Smooth muscle cell (in vitro differentiated cells): ENCODE measurements around the gene CHST8. TPM values are rescaled to one million over a fixed set of nuclear protein-coding genes. Genes with fewer than 3 reads are reported as not detected.

Experiments used
- DNase-seq: peaks from one replicate; lab custom pipeline; 2025; ENCODE audit not compliant: unreplicated experiment; lab: John Stamatoyannopoulos, UW
- H2AFZ ChIP-seq: fragments of 200-600 bp; sonication (generic); 2 replicates; pipeline ENCODE4 v1.6.0; 2016; ENCODE audit warnings: antibody characterized with exemption, low read depth, mild to moderate bottlenecking
- H3F3A ChIP-seq: fragments of 200-600 bp; sonication (generic); 2 replicates; pipeline ENCODE4 v1.6.0; 2017; ENCODE audit warnings: antibody characterized with exemption, low read depth
- H3K27ac ChIP-seq: fragments of 200-600 bp; sonication (generic); 2 replicates; pipeline ENCODE4 v1.5.1; 2016; ENCODE audit warnings: low read depth, mild to moderate bottlenecking
- H3K27me3 ChIP-seq: fragments of 200-600 bp; sonication (generic); 2 replicates; pipeline ENCODE4 v1.6.1; 2016; ENCODE audit warnings: low read depth, mild to moderate bottlenecking
- H3K36me3 ChIP-seq: fragments of 200-600 bp; sonication (generic); 2 replicates; pipeline ENCODE4 v1.5.1; 2016; ENCODE audit warnings: low read depth
- H3K4me1 ChIP-seq: fragments of 200-600 bp; sonication (generic); 2 replicates; pipeline ENCODE4 v1.5.1; 2016; ENCODE audit warnings: low read depth
- H3K4me2 ChIP-seq: fragments of 200-600 bp; sonication (generic); 2 replicates; pipeline ENCODE4 v1.6.0; 2016; ENCODE audit warnings: mild to moderate bottlenecking
- H3K4me3 ChIP-seq: fragments of 200-600 bp; sonication (generic); 2 replicates; pipeline ENCODE4 v1.5.1; 2016; ENCODE audit warnings: mild to moderate bottlenecking
- H3K79me2 ChIP-seq: fragments of 200-600 bp; sonication (generic); 2 replicates; pipeline ENCODE4 v1.6.0; 2016; ENCODE audit warnings: low read depth, mild to moderate bottlenecking
- H3K9ac ChIP-seq: fragments of 200-600 bp; sonication (generic); 2 replicates; pipeline ENCODE4 v1.6.0; 2016; ENCODE audit warnings: low read depth
- H3K9me3 ChIP-seq: fragments of 200-600 bp; sonication (generic); replicated peaks from 2 replicates; pipeline ENCODE4 v1.5.1; 2016; ENCODE audit warnings: low read depth
- H4K20me1 ChIP-seq: fragments of 200-600 bp; sonication (generic); 2 replicates; pipeline ENCODE4 v1.6.0; 2016; ENCODE audit warnings: low read depth
- CTCF ChIP-seq: fragments of 200-600 bp; sonication (generic); IDR thresholded peaks from 2 replicates; pipeline ENCODE4 v1.5.1; 2017; ENCODE audit warnings: borderline replicate concordance, mild to moderate bottlenecking, antibody characterized with exemption; ENCODE audit not compliant: insufficient read depth, poor library complexity, severe bottlenecking
- WGBS: methylation state at CpG from one replicate; pipeline ENCODE4 v1.1.7; 2016; ENCODE audit warnings: low lambda C conversion rate; 5-methylcytosine and 5-hydroxymethylcytosine counted together
- polyA plus RNA-seq: library from polyadenylated mRNA; unstranded; fragments of >200 nt; fragmentation: Nextera tagmentation; extraction: Ambion mirVana; gene quantifications from 2 replicates; pipeline ENCODE4 v1.2.1, GENCODE V29; 2016
- total RNA-seq: library from RNA; depleted of rRNA; stranded (reverse); fragments of >200 nt; gene quantifications from 2 replicates; pipeline ENCODE4 v1.2.3, GENCODE V29; 2014

Gene CHST8
- total and polyA plus RNA-seq, 2 experiments from 2014 or later: not detected

GRCh38 chr19:33726756-33727155, 105.0 kb downstream of the CHST8 start:
- Histone ChIP-seq H2AFZ (no peak overlapping the region), H3K27me3 (no peaks in the 10 kb centered on the region), H3K4me3 (no peak overlapping the region), H3K79me2 (no peaks in the 10 kb centered on the region), H3K36me3 (no peaks in the 10 kb centered on the region), H4K20me1 (no peaks in the 10 kb centered on the region), H3K4me1 (no peaks in the 10 kb centered on the region), H3K9ac (no peak overlapping the region), H3F3A (no peaks in the 10 kb centered on the region), H3K9me3 (no peaks in the 10 kb centered on the region), H3K4me2 (no peak overlapping the region), H3K27ac (no peak overlapping the region)
- DNase-seq: no peak
- WGBS: 83% methylated on average over 10 of the region's 12 CpGs
- TF ChIP-seq CTCF: no peak

- Histone ChIP-seq H3K9me3 (no peaks in the 10 kb centered on the region), H3K4me1 (no peaks in the 10 kb centered on the region), H3K79me2 (no peaks in the 10 kb centered on the region), H3F3A (no peaks in the 10 kb centered on the region), H2AFZ (no peak overlapping the region), H4K20me1 (no peaks in the 10 kb centered on the region), H3K9ac (no peak overlapping the region), H3K4me3 (no peak overlapping the region), H3K27me3 (no peaks in the 10 kb centered on the region), H3K27ac (no peak overlapping the region), H3K4me2 (no peak overlapping the region), H3K36me3 (no peaks in the 10 kb centered on the region)
- no peak for DNase-seq
- WGBS: 89% methylated on average over 24 of the region's 24 CpGs
- TF ChIP-seq CTCF: no peak
These were observed 105.7 kb downstream of the CHST8 start for GRCh38 chr19:33727331-33727998.

- WGBS: 84% methylated on average over 3 of the region's 3 CpGs
- H3K27ac ChIP-seq: no peak overlapping the region
- no peak for TF ChIP-seq CTCF
These were observed 106.4 kb downstream of the CHST8 start for GRCh38 chr19:33728141-33728540.

More at GRCh38 chr19:33728141-33728540, 106.4 kb downstream of the CHST8 start:
- Histone ChIP-seq H3K4me2 (no peak overlapping the region), H3K36me3 (no peaks in the 10 kb centered on the region), H3K4me1 (no peaks in the 10 kb centered on the region), H3F3A (no peaks in the 10 kb centered on the region), H4K20me1 (no peaks in the 10 kb centered on the region), H3K79me2 (no peaks in the 10 kb centered on the region), H3K27me3 (no peaks in the 10 kb centered on the region), H3K9ac (no peak overlapping the region), H3K4me3 (no peak overlapping the region), H2AFZ (no peak overlapping the region), H3K9me3 (no peaks in the 10 kb centered on the region)
- no peak for DNase-seq
